HCT116 (cell line): Measurements from ENCODE around the gene PLEK2. TPM values are rescaled to one million over a fixed set of nuclear protein-coding genes. Genes with fewer than 3 reads are reported as not detected.
A peak's percentile ranks its signal among the peaks of the same experiment; 100 is the strongest.

Experiments
- ATAC-seq: fragments of 200-7000 bp; cut with Tn5 transposase; 2 replicates; pipeline ENCODE4 v1.9.1; 2020; ENCODE audit warnings: mild to moderate bottlenecking, moderate library complexity
- BruUV-seq: library from RNA; stranded (reverse); fragments of 400-500 nt; replicated peaks from 2 replicates; lab custom pipeline; 2021; lab: Mats Ljungman, UMichigan
- CTCF ChIA-PET: fragments of 300-600 bp; sonication (Branson Sonifier 250); formaldehyde crosslinking; loops from one replicate; lab custom pipeline; 2021; ENCODE audit warnings: antibody characterized with exemption; lab: Charles Lee
- POLR2A ChIA-PET: fragments of 300-600, 350-600 bp; sonication (Branson Sonifier 250); formaldehyde crosslinking; loops from one replicate; lab custom pipeline; 2021; ENCODE audit warnings: antibody characterized with exemption; lab: Charles Lee
- RAD21 ChIA-PET, 2 experiments: fragments of 300-600 bp; sonication (Branson Sonifier 250); formaldehyde crosslinking; loops; one replicate each; lab custom pipeline; 2023; ENCODE audit warnings: low total read pairs in 2 of 2; ENCODE audit not compliant: uncharacterized antibody in 2 of 2, unreplicated experiment in 2 of 2, low non-redundant PET in 1 of 2; lab: Charles Lee
- DNase-seq: peaks from one replicate; pipeline ENCODE4 v3.0.0-alpha.2; 2010; ENCODE audit warnings: low read depth, low spot score
- H2AFZ ChIP-seq: fragments of 200-600 bp; shearing (Covaris generic), sonication (generic); 2 replicates; pipeline ENCODE4 v1.6.1; 2017; ENCODE audit warnings: low read depth, mixed run types, mixed read lengths, antibody characterized with exemption, low read length; ENCODE audit not compliant: poor library complexity, severe bottlenecking
- H3K27ac ChIP-seq: 2 replicates; pipeline ENCODE4 v1.5.1; 2012; ENCODE audit warnings: low read depth, low read length
- H3K27me3 ChIP-seq: fragments of 200-600 bp; sonication (generic); 2 replicates; pipeline ENCODE4 v1.6.1; 2016; ENCODE audit warnings: mixed run types, low read length, mixed read lengths; ENCODE audit not compliant: insufficient read depth
- H3K36me3 ChIP-seq, 2 experiments: fragments of 200-500 bp in 1 of 2; fragments of 200-600 bp in 1 of 2; sonication (Bioruptor generic) in 1 of 2; sonication (generic) in 1 of 2; 2 replicates each; pipeline versions ENCODE4 v1.5.1 to v1.6.1; 2014 to 2016; ENCODE audit warnings: low read length in 2 of 2, inconsistent platforms in 1 of 2, mixed read lengths in 1 of 2, mixed run types in 1 of 2; ENCODE audit not compliant: insufficient read depth in 2 of 2, control insufficient read depth in 1 of 2
- H3K4me1 ChIP-seq, 2 experiments: fragments of 200-600 bp in 1 of 2; sonication (generic) in 1 of 2; 2 replicates each; pipeline versions ENCODE4 v1.5.1 to v1.6.1; 2012 to 2017; ENCODE audit warnings: low read length in 2 of 2, inconsistent platforms in 1 of 2, mild to moderate bottlenecking in 1 of 2, mixed read lengths in 1 of 2, mixed run types in 1 of 2, moderate library complexity in 1 of 2; ENCODE audit not compliant: insufficient read depth in 2 of 2, control insufficient read depth in 1 of 2
- H3K4me2 ChIP-seq: fragments of 200-600 bp; sonication (generic); 2 replicates; pipeline ENCODE4 v1.6.1; 2017; ENCODE audit warnings: mixed run types, low read length, mixed read lengths
- H3K4me3 ChIP-seq, 2 experiments: fragments of 200-600 bp in 1 of 2; sonication (generic) in 1 of 2; replicated peaks in 1 of 2; 2 replicates each; pipeline ENCODE4 v1.5.1; 2011 to 2016; ENCODE audit warnings: low read length in 2 of 2, control low read depth in 1 of 2, low read depth in 1 of 2, mild to moderate bottlenecking in 1 of 2, mixed read lengths in 1 of 2, mixed run types in 1 of 2
- H3K79me2 ChIP-seq: fragments of 200-600 bp; sonication (generic); 2 replicates; pipeline ENCODE4 v1.6.1; 2017; ENCODE audit warnings: mild to moderate bottlenecking, mixed run types, low read length, moderate library complexity, mixed read lengths; ENCODE audit not compliant: insufficient read depth
- H3K9ac ChIP-seq: fragments of 200-600 bp; sonication (generic); 2 replicates; pipeline ENCODE4 v1.6.1; 2016; ENCODE audit warnings: low read length, mixed read lengths
- H3K9me2 ChIP-seq: fragments of 200-600 bp; sonication (generic), shearing (Covaris generic); 2 replicates; pipeline ENCODE4 v1.6.1; 2017; ENCODE audit warnings: mixed run types, mild to moderate bottlenecking, moderate library complexity; ENCODE audit not compliant: insufficient read depth
- H3K9me3 ChIP-seq, 2 experiments: fragments of 200-500 bp in 1 of 2; fragments of 200-600 bp in 1 of 2; sonication (Bioruptor generic) in 1 of 2; sonication (generic) in 1 of 2; 2 replicates each; pipeline ENCODE4 v1.6.1; 2014 to 2017; ENCODE audit warnings: low read length in 2 of 2, mixed read lengths in 2 of 2, inconsistent platforms in 1 of 2, low read depth in 1 of 2, mild to moderate bottlenecking in 1 of 2, mixed run types in 1 of 2, moderate library complexity in 1 of 2; ENCODE audit not compliant: control insufficient read depth in 1 of 2, insufficient read depth in 1 of 2
- H4K20me1 ChIP-seq: fragments of 200-600 bp; sonication (generic), shearing (Covaris generic); 2 replicates; pipeline ENCODE4 v1.6.1; 2017; ENCODE audit warnings: mixed run types, mild to moderate bottlenecking, moderate library complexity; ENCODE audit not compliant: insufficient read depth
- ATF3 ChIP-seq: IDR thresholded peaks from 2 replicates; pipeline ENCODE4 v1.6.1; 2012
- CBX3 ChIP-seq: IDR thresholded peaks from 2 replicates; pipeline ENCODE4 v1.6.1; 2012; ENCODE audit warnings: low read depth
- CEBPB ChIP-seq: IDR thresholded peaks from 2 replicates; pipeline ENCODE4 v1.6.1; 2012; ENCODE audit warnings: low read depth
- EGR1 ChIP-seq: IDR thresholded peaks from 2 replicates; pipeline ENCODE4 v1.6.1; 2012; ENCODE audit warnings: low read depth
- ELF1 ChIP-seq: IDR thresholded peaks from 2 replicates; pipeline ENCODE4 v1.6.1; 2012; ENCODE audit warnings: low read depth, borderline replicate concordance
- FOSL1 ChIP-seq: IDR thresholded peaks from 2 replicates; pipeline ENCODE4 v1.6.1; 2012; ENCODE audit warnings: low read depth
- JUND ChIP-seq: IDR thresholded peaks from 2 replicates; pipeline ENCODE4 v1.6.1; 2012
- MAX ChIP-seq: IDR thresholded peaks from 2 replicates; pipeline ENCODE4 v1.6.1; 2012
- POLR2A ChIP-seq: IDR thresholded peaks from 2 replicates; pipeline ENCODE4 v1.7.0; 2011; ENCODE audit warnings: borderline replicate concordance; ENCODE audit not compliant: insufficient read depth, insufficient read length; ENCODE audit errors: extremely low read depth
- POLR2AphosphoS5 ChIP-seq: IDR thresholded peaks from 2 replicates; pipeline ENCODE4 v1.6.1; 2011; ENCODE audit warnings: mild to moderate bottlenecking, low read depth, low read length, moderate library complexity
- REST ChIP-seq: IDR thresholded peaks from 2 replicates; pipeline ENCODE4 v1.6.1; 2012; ENCODE audit warnings: low read depth
- SIN3A ChIP-seq: IDR thresholded peaks from 2 replicates; pipeline ENCODE4 v1.6.1; 2012; ENCODE audit warnings: low read depth
- SP1 ChIP-seq: IDR thresholded peaks from 2 replicates; pipeline ENCODE4 v1.6.1; 2012; ENCODE audit warnings: low read depth
- SRF ChIP-seq: IDR thresholded peaks from 2 replicates; pipeline ENCODE4 v1.6.1; 2012; ENCODE audit warnings: low read depth
- YY1 ChIP-seq: IDR thresholded peaks from 2 replicates; pipeline ENCODE4 v1.6.1; 2011; ENCODE audit warnings: low read length, low read depth, moderate library complexity, mild to moderate bottlenecking; ENCODE audit not compliant: insufficient replicate concordance; ENCODE audit errors: extremely low read depth
- ZNF274 ChIP-seq: fragments of 200-500 bp; sonication (Bioruptor generic); IDR thresholded peaks from 2 replicates; pipeline ENCODE4 v1.6.1; 2014; ENCODE audit warnings: mild to moderate bottlenecking, low read depth, low read length, inconsistent platforms
- intact Hi-C: fragments of 100-400 bp; cut with micrococcal nuclease; formaldehyde crosslinking; loops from 2 replicates; pipeline ENCODE4 v1.10.0; 2022
- total RNA-seq: library from RNA; stranded (reverse); gene quantifications from one replicate; pipeline ENCODE4 v1.2.1, GENCODE V29; 2021; ENCODE audit not compliant: unreplicated experiment

Gene PLEK2
- total RNA-seq, 1 experiment from 2014 or later, result 67.6 TPM

- RAD21 ChIA-PET, result no interaction called here
- Histone ChIP-seq H3K9ac (no peak overlapping the region), H4K20me1 (0 out of 2 replicates have a peak, but pooled peaks cover 6% of the 10 kb centered on the region), H3K9me2 (no peaks in the 10 kb centered on the region), H3K79me2 (peaks cover 10% of the 10 kb centered on the region), H3K27ac (no peak overlapping the region), H3K4me2 (no peak overlapping the region), H3K36me3 (peaks cover 52 to 69% of the 10 kb centered on the region in 2 experiments), H3K4me1 (peaks cover 0 to 7% of the 10 kb centered on the region in 2 experiments; a peak in 2 of 4 replicates), H3K4me3 (no peak overlapping the region), H3K27me3 (no peaks in the 10 kb centered on the region), H3K9me3 (no peaks in the 10 kb centered on the region), H2AFZ (no peak overlapping the region)
- no TSS peak for BruUV-seq
- ATAC-seq (peak; percentile 59; the same call in 1 of the 2 replicates), DNase-seq (no peak)
- TF ChIP-seq ATF3, result no peak
- TF ChIP-seq JUND, result no peak
- no peak for TF ChIP-seq SIN3A
- TF ChIP-seq POLR2AphosphoS5, result 0 out of 2 replicates have a peak, but pooled peaks have one; percentile 16
- no peak for TF ChIP-seq MAX
- intact Hi-C loops, result no loop called here
- CTCF ChIA-PET, result interaction anchor here (2.0 kb wide), 1 partner anchor 27 kb away, joined by 6 read pairs; the partner anchor contains the start of genes ATP6V1D and EIF2S1
- POLR2A ChIA-PET, result interaction anchor here (1.6 kb wide), 1 partner anchor 25 kb away, joined by 4 read pairs; the partner anchor contains the start of gene PLEK2
These were observed 24.8 kb downstream of the PLEK2 start for GRCh38 chr14:67387195-67387594.

GRCh38 chr14:67385618-67386017 is 26.3 kb downstream of the PLEK2 start:
- Histone ChIP-seq H3K4me1 (peaks cover 0 to 7% of the 10 kb centered on the region in 2 experiments; a peak in 2 of 4 replicates), H3K79me2 (peaks cover 25% of the 10 kb centered on the region), H3K4me3 (no peak overlapping the region), H3K4me2 (no peak overlapping the region), H3K9ac (no peak overlapping the region), H3K9me3 (no peaks in the 10 kb centered on the region), H2AFZ (no peak overlapping the region), H3K36me3 (peaks cover 60 to 74% of the 10 kb centered on the region in 2 experiments), H3K27me3 (no peaks in the 10 kb centered on the region), H3K9me2 (no peaks in the 10 kb centered on the region), H4K20me1 (peaks cover 17% of the 10 kb centered on the region; the same call in 1 of the 2 replicates), H3K27ac (no peak overlapping the region)
- ChIA-PET POLR2A (no interaction called here), CTCF (interaction anchor here (0.7 to 2.1 kb wide), 3 partner anchors 26 to 319 kb away, joined by 3 to 6 read pairs (median 5); partner anchors contain the start of genes ATP6V1D and EIF2S1), RAD21 (no interaction called here)
- TF ChIP-seq CEBPB (no peak), ZNF274 (no peak), SRF (no peak), EGR1 (no peak), YY1 (no peak), ATF3 (no peak), CBX3 (no peak), JUND (no peak), POLR2AphosphoS5 (no peak), REST (no peak), FOSL1 (no peak), POLR2A (no peak), SP1 (no peak), ELF1 (no peak), MAX (no peak; the same call in 1 of the 2 replicates)
- intact Hi-C loops, result no loop called here
- no TSS peak for BruUV-seq
- ATAC-seq (no peak), DNase-seq (no peak)
